ENCODE results near the gene SPACA4.

The SPACA4 gene

DNA sequence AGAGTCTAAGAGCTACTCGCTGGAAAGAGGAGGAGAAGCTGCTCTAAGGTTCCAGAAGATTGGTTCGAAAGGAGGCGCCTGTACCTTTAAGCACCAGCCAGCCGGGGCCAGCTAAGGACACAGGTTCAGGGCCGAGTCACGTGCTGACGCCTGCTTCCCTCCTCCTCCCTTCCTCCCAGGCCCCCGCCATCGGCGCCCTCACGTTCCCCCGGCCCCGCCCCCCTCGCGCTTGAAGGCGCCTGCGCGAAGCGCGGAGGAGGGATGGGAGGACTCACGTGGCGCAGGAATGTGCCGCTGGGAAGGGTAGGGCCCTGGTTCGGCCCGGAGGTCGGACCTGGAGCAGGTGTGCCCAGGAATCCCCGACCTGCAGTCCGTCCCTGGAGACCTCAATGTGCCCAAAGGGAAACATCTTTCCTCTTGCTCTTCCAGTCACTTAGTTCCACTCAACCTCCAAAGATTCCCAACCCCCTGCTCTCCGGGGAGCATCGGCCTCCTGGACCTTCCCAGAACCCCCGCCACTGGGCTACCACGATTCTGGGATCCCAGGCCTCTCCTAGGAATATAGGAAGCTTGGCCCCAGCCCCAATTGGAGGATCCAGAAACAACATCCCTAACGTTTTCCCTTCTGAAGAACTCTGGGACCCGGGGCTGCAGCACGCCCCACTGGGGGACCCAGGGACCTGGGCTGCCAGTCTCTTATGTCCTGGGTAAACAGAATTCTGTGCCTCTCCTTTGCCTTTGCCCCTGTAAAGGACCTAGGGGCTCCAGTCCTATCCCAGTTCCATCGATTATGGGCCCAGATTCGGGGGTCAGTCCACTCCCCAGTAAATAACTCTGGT is 28.1 kb downstream of the SPACA4 start:
- peak; percentile 93 for DNase-seq (ENCODE audit: low read depth)

DNA sequence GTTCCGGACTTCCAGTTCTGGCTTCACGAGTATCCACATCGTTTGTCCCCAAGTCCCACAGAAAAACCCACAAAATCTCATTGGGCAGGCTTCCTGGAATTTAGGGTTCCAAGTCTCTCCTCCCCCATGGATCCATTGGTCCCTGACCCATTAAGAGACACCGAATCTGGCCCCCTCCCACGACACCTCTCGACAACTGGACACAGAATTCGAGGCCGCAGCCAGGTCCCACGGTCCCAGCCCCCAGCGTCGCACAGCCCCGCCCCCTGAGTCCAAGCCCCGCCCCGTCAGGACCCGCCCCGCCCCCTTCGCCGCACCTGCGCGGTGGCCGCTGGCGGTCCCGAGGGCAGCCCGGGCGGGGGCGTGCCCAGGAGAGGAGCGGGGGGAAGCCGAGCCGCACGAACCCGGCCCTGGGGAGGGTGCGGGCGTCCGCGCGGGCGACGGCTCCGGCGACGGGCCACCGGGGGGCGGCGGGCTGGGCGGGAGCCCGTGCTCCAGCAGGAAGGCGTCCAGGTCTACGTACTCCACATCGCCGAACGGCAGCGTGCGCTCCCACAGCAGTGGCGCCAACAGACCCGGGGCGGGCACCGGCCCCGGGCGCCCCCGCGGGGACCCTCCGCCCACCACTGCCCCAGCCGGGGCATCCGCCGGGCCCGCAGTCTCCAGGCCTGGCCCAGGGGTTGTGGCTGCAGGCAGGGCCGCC is 28.9 kb downstream of the SPACA4 start:
- DNase-seq (ENCODE audit: low read depth), result peak; percentile 62

DNA sequence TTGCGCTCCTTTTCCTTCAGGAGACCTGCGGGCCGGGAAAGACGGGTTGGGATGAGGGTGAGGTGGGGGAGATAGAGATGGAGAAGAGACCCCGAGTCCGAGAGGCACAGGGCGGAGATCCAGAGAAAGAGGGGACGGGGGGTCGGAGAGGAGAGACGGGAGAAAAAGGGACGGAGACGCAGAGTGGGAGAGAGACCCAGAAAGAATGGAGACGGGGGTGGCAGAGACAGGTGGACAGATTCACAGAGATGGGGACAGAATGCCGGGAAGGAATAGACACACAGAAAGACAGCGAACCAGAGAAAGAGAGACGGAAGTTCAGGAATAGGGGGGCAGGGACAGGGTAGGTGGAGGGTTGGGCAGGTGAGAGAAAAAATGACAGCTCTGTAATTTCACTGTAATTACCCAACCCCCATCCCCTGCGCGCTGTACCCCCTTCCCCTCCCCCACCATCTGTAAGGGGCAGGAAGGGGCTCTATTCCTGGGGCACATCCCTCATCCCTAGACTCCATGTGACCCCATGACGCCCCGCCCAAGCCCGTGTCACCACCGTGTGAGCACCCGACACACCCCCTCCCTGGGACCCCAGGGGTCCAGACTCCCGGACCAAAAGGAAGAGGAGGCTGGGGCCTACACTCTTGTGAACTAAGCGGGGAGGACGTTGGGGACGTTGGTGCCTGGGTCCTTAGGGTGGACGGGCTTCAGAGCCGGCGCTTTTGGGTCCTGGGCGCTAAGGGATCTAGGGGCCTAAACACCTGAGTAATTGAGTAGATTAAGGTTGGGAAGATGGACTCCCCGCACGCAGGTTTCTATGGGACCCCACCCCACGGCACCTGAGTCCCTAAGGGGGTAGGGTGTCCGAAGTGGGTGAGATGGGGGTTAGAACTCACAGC is 29.7 kb downstream of the SPACA4 start:
- DNase-seq (ENCODE audit: low read depth), result no peak

DNA sequence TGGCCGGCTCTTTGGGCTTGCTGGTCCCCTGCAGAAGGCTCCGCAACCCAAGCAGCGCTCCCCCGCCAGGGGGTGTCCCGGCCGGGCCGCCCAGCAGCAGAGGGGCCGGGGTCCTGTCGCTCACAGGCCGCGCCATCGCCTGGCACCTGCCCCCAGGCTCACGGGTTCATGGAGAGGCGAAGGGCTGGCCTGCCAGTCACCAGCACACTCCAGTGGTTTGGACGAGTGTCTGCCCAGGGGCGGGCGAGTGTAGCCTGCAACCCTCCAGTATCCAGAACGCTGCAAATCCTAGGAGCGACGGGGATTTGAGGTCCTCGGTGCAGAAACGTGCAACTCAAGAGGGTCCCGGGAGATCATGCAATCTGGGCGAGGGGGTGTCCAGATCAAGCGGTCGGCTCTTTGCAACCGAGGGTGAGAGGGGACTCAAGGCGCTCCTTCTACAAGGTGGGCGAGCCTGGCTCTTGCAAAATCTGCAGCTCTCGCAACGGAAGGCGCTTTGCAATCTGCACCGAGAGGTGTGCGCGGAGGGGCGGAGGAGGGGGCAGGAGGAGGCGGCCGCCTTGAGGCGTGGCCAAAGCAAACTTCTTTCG is 30.4 kb downstream of the SPACA4 start, which contains the start of gene DBP:
Gene DBP, minus strand, starts transcription at position 521 of the 590 bp plus-strand sequence. Its CDS starts 385 bp downstream, at position 136.
- no peak for DNase-seq (ENCODE audit: low read depth)

DNA sequence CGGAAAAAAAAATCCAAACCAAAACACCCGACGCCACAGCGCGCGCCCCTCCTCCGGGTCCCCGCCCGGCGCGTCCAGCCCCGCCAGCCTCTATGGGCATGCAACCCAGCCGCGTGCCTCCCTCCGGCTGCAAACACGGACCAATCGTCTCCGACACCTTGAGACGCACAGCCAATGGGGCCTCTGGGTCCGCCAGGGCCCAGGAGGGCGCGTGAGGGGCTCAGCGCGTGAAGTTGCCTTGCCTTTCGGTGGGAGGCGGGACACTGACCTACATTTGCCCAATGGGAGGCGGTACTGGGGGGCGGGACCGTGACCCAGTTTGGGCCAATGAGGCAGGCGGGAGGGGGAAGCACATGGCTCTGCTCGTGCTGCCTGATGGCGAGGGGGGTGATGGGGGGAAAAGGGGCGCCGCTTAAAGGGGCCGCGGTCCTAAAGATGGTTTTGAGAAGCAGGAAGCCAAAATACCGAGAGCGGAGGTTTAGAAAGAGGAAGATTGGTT is 31.0 kb downstream of the SPACA4 start:
- peak; percentile 99 for DNase-seq (ENCODE audit: low read depth)

GRCh38 chr19:48637948-48638830 is 31.6 kb downstream of the SPACA4 start:
- peak; percentile 79 for DNase-seq (ENCODE audit: low read depth)

GRCh38 chr19:48638831-48639381 is 32.4 kb downstream of the SPACA4 start:
- no peak for DNase-seq (ENCODE audit: low read depth)

DNA sequence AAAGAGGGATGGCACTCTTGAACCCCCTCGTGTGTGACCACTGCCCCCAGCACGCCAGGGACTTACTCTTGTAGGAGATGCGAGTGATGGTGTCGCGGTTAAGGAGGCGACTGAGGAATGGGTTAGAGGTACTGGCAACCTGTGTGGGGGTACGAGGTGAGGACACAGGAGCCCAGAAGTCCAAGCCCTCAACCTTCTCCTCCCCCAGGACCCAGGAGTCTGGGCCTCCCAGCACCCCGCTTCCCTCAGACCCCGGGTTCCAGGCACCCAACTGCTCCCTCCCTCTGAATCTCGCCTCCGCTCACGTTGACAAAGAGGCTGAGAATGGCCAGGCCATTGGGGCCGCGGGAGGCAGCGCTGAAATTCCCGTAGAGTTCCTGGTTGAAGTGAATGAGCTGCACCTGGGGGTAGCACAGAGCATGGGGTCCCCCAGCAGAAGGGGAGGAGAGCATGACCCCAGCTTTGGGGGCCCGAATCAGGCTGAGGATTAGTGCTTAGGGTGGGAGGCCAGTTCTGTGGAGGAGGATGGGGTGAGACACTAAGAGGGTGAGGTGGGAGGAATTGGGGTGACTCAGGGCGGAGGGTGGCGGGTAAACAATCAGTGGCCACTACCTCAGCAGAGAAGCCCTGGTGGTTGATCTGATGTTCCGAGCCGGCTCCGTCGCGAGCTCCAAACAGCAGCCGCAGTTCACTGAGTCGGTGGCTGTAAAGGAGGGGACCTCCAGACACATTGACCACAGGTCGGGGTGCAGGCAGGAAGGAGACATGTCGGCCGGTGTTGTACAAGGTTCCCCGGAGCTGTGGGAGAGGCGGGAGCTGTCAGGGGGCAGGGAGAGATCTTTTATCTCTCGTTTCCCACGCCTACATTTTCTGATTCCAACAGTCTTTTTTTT is 33.2 kb downstream of the SPACA4 start:
- no peak for DNase-seq (ENCODE audit: low read depth)

DNA sequence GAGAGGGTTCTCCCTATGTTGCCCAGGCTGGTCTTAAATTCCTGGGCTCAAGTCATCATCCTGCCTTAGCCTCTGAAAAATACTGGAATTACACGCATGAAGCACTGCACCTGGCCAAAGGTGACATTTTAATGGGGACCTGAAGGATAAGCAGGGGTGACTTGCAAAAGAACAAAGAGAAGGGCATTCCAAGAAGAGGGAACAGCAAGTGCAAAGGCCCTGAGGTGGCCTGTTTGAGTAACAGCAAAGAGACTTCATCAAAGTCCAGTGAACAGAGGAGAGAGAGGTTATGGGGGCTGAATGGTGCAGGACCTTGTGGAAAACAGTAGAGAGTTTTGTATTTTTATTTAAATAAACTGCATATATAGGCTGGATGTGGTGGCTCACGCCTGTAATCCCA is 35.3 kb downstream of the SPACA4 start:
- no peak for DNase-seq (ENCODE audit: low read depth)

DNA sequence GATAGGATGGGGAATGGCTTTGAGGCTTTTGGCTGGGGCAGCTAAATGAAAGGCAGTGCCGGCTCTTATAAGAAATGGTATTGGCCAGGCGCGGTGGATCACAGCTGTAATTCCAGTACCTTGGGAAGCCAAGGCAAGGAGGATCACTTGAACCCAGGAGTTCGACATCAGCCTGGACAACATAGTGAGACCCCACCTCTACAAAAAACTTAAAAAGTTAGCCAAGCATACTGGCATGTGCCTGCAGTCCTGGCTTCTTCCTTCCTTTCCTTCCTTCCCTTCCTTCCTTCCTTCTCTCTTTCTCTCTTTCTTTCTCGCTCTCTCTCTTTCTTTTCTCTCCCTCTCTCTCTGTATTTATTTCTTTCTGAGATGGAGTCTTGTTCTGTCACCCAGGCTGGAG is 36.3 kb downstream of the SPACA4 start:
- DNase-seq (ENCODE audit: low read depth), result no peak

DNA sequence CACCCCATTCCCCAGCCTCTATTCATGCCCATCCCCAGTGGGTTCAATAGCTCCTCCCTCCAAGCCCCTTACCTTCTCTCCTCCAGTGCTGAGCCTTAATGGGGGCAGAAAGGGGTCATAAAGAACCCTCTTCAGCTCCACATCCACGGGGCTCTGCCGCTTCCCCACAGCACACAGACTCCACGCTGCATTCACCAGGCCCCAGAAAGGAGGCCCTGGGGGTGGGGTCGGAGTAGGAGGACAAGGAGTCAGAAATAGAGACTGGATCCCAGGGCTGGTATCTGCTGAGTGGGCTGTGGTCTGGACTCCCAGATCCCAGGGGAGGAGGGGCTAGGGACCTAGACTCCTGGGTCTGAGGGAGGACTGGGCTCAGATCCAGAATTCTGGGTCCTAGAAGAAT is 37.8 kb downstream of the SPACA4 start:
- DNase-seq (ENCODE audit: low read depth), result no peak

DNA sequence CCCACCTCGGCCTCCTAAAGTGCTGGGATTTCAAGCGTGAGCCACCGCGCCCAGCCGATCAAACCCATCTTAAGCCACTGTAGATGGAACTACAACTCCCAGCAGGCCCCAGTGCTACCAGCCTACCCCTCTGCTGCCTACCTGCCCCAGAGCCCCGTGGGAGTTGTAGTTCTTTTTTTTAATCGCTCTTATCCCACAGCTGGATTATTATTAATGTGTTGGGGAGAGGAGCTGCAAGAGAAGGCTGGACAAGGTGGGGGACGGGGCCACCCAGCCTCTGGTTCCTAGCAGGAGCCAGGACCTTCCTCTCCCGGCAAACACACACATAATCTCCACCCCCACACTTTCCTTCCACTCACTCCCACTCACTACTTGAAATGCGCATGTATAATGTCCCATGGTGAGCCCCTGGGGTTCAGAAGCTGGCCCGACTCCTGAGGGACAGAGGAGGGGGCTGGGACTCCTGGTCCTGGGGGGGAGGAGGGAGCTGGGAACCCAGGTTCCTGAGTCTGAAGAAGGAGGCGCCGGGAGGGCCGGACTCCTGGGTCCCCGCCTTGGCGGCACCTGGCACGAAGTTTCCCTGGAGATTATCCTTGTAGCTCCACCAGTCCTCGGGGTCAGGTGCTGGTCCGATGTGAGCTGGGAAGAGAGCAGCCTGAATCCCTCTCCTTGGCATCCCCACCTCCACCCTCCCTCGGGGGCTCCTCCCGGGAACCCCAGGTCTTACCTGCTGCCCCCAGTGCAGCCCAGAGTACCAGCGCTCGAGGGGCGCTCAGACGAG is 38.5 kb downstream of the SPACA4 start:
- DNase-seq (ENCODE audit: low read depth), result no peak

- no peak for DNase-seq (ENCODE audit: low read depth)
Observed at GRCh38 chr19:48645620-48646000, 39.1 kb downstream of the SPACA4 start.

DNA sequence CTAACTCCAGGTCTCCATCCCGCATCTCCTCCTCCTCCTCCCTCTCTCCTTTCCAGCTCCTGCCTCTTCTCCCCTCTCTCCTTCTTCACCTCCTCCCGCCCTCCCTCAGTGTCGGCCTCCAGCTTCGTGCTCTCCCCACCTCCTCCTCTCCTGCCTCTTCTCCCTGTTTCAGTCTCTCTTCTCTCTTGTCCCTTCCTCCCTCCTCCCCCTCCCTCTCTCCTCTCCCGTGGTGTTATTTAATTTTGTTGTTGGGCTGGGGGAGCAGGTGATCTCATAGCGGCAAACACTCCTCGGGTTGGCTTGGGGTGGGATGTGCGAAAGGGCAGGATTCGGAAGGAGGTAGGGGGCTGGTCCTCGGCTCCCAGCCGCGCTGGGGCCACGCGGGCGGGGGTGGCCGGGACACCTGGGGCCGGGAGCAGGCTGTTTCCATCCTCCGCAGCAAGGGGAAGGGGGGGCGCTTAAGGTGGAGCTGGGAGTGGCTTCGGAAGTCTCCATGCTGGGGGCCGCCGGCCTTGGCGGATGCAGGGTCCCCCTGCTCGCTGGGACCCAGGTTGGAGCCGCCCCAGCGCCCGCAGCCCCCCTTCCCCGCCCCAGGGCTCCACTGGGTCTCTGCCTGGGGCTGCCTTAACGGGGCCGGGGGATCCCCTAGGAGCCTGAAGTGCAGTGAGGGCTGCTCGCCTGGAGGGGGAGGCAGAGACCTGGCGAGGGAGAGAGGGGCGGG is 39.6 kb downstream of the SPACA4 start, which contains the start of gene CA11:
Gene CA11, minus strand, starts transcription at position 187 of the 721 bp plus-strand sequence. CDS start 555 bp downstream, outside the sequence.
- DNase-seq (ENCODE audit: low read depth), result peak; percentile 76

GRCh38 chr19:48646722-48647216 is 40.2 kb downstream of the SPACA4 start:
- DNase-seq (ENCODE audit: low read depth), result no peak

GRCh38 chr19:48648134-48648533 is 41.6 kb downstream of the SPACA4 start:
- DNase-seq (ENCODE audit: low read depth), result no peak

- DNase-seq (ENCODE audit: low read depth), result no peak
Observed at GRCh38 chr19:48650974-48651682, 44.6 kb downstream of the SPACA4 start.
